ENCODE results near the gene ITGA3. TPM values are rescaled to one million over a fixed set of nuclear protein-coding genes. Genes with fewer than 3 reads are reported as not detected.

Gene ITGA3
- total and polyA plus RNA-seq, 2 of the 13 experiments (the other 11 are each of a cell fraction or from before 2014, with no cell fraction given) = 0.48 to 0.69 TPM

DNA sequence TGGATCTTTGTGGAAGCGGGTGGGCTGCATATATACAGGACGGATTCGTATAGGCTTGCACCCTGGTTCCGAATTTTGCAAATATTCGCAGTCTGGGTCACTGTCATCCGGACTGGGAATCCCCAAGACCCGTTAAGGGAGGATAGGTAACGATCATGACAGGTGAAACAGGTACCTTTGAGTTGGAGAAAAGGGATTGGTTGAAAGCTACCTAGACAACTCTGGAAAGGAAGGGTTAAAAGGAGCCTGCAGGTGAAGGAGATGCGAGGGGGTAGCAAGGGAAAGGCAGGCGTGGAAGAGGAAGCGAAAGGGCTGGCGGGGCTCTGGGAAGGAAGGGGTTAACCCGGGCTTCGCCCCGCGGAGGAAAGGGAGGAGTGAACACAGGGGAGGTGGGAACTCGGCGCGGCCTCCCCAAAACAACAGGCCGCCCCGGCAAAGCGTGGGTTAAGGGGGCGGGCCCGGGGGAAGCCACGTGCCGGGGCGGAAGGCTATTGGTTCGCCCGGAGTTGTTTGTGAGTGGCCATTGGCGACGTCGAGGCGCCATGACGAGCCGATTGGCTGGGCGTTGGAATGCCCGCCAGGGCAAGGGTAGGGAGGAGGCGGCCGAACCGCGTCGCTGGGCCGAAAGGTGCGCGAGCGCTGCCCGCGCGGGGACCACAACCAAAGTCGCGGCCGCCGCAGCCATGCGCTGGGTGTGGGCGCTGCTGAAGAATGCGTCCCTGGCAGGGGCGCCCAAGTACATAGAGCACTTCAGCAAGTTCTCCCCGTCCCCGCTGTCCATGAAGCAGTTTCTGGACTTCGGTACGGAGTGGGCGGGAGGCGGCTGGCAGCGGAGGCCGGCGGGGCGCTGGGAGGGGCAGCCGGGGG is 39.1 kb downstream of the ITGA3 start, which contains the start of gene PDK2 (continued):
- TF ChIP-seq ZBTB44 (CRISPR knock-in tag; IDR thresholded peaks at IDR 0.05) (peak; percentile 46; the same call in 1 of the 2 replicates), HNRNPUL1 (IDR thresholded peaks at IDR 0.05; ENCODE audit: low read depth, low read length) (no peak), ZNF33B (CRISPR knock-in tag; IDR thresholded peaks at IDR 0.05) (0 out of 2 replicates have a peak, but pooled peaks have one; percentile 21), PPARG (CRISPR knock-in tag; conservative IDR thresholded peaks at IDR 0.05) (peak; percentile 81), ZNF430 (CRISPR knock-in tag; IDR thresholded peaks at IDR 0.05) (no peak), MLX (CRISPR knock-in tag; IDR thresholded peaks at IDR 0.05) (peak; percentile 74; the same call in 1 of the 2 replicates), NFRKB (IDR thresholded peaks at IDR 0.05) (no peak), ZFP82 (CRISPR knock-in tag; IDR thresholded peaks at IDR 0.05; ENCODE audit: borderline replicate concordance) (peak; percentile 71; the same call in 1 of the 2 replicates), ONECUT2 (CRISPR knock-in tag; IDR thresholded peaks at IDR 0.05) (no peak), BHLHE40 (IDR thresholded peaks at IDR 0.05; ENCODE audit: low read length) (peak; percentile 90), ZNF264 (CRISPR knock-in tag; IDR thresholded peaks at IDR 0.05) (peak; percentile 21; the same call in 1 of the 2 replicates), ZMYM2 (CRISPR knock-in tag; IDR thresholded peaks at IDR 0.05) (no peak; the same call in 1 of the 2 replicates), SPEN (CRISPR knock-in tag; IDR thresholded peaks at IDR 0.05; ENCODE audit: low read depth) (peak; percentile 85), ZNF556 (CRISPR knock-in tag; IDR thresholded peaks at IDR 0.05; ENCODE audit: borderline replicate concordance) (peak; percentile 74), HIVEP1 (CRISPR knock-in tag; IDR thresholded peaks at IDR 0.05) (no peak; the same call in 1 of the 2 replicates), ZNF616 (CRISPR knock-in tag; IDR thresholded peaks at IDR 0.05; ENCODE audit: low read depth) (peak; percentile 49; the same call in 1 of the 2 replicates), HOXA5 (CRISPR knock-in tag; IDR thresholded peaks at IDR 0.05) (peak; percentile 87), HDAC1 (CRISPR knock-in tag; IDR thresholded peaks at IDR 0.05) (peak; percentile 78), TBP (CRISPR knock-in tag; IDR thresholded peaks at IDR 0.05) (no peak), ZNF614 (CRISPR knock-in tag; IDR thresholded peaks at IDR 0.05; ENCODE audit: borderline replicate concordance) (peak; percentile 26; the same call in 1 of the 2 replicates), ZFP1 (CRISPR knock-in tag; IDR thresholded peaks at IDR 0.05) (no peak), ZNF652 (CRISPR knock-in tag; IDR thresholded peaks at IDR 0.05; ENCODE audit: borderline replicate concordance, low read depth) (peak; percentile 99), ADNP (CRISPR knock-in tag; IDR thresholded peaks at IDR 0.05) (no peak), ISX (CRISPR knock-in tag; conservative IDR thresholded peaks at IDR 0.05) (no peak), SATB2 (CRISPR knock-in tag; IDR thresholded peaks at IDR 0.05) (peak; percentile 64; the same call in 1 of the 2 replicates), ZNF691 (CRISPR knock-in tag; IDR thresholded peaks at IDR 0.05; ENCODE audit: borderline replicate concordance, low read depth) (peak; percentile 93; the same call in 1 of the 2 replicates), FOXC1 (CRISPR knock-in tag; IDR thresholded peaks at IDR 0.05; ENCODE audit: borderline replicate concordance) (peak; percentile 73; the same call in 1 of the 2 replicates)
- TF ChIP-seq, protein P1, sequence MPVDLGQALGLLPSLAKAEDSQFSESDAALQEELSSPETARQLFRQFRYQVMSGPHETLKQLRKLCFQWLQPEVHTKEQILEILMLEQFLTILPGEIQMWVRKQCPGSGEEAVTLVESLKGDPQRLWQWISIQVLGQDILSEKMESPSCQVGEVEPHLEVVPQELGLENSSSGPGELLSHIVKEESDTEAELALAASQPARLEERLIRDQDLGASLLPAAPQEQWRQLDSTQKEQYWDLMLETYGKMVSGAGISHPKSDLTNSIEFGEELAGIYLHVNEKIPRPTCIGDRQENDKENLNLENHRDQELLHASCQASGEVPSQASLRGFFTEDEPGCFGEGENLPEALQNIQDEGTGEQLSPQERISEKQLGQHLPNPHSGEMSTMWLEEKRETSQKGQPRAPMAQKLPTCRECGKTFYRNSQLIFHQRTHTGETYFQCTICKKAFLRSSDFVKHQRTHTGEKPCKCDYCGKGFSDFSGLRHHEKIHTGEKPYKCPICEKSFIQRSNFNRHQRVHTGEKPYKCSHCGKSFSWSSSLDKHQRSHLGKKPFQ (CRISPR knock-in tag; IDR thresholded peaks at IDR 0.05; ENCODE audit: insufficient replicate concordance) = peak; percentile 90
